Sigmoid colon (tissue), 4 donors: ENCODE results near the gene ADCY7.

Experiments used
- EP300 ChIP-seq, 4 donors: sonication (generic); formaldehyde crosslinking; IDR thresholded peaks; one replicate each; pipeline ENCODE4 v1.6.1; 2017; ENCODE audit warnings: antibody characterized with exemption in 4 of 4
- POLR2A ChIP-seq, 2 donors: fragments of 450-650 bp; IDR thresholded peaks; one replicate each; pipeline ENCODE4 v1.6.1; 2016; ENCODE audit warnings: antibody characterized with exemption in 2 of 2, mild to moderate bottlenecking in 2 of 2, moderate library complexity in 2 of 2
- POLR2AphosphoS5 ChIP-seq, 4 donors: sonication (generic); formaldehyde crosslinking; IDR thresholded peaks; one replicate each; pipeline ENCODE4 v1.6.1; 2017; ENCODE audit warnings: antibody characterized with exemption in 4 of 4
- TF ChIP-seq, protein P1 (sequence below), 4 experiments: fragments of 450-650 bp in 3 of 4; fragments of 200-600 bp in 1 of 4; IDR thresholded peaks; one replicate each; pipeline ENCODE4 v1.5.1; 2016 to 2019; ENCODE audit warnings: antibody characterized with exemption in 4 of 4, mild to moderate bottlenecking in 3 of 4, moderate library complexity in 2 of 4

DNA sequence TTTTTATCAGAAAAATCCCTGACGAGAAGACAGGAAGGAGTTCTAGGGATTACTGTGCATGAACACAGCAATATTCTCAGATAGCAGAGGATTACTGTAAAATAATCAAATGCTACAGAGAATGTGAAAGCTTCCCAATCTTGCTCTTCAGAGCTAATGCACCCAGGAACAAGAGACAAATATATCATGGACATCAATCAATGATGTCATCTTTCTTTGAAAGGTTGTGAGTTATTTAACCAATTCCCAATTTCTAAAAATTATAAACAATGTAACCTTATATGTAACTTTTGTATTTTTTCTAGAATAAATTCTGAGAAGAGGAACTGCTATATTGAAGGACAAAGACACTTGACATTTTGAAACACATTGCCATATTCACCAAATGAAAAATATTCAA is 56.0 kb downstream of the ADCY7 start:
- TF ChIP-seq POLR2A (IDR thresholded peaks at IDR 0.05) (no peak), POLR2AphosphoS5 (IDR thresholded peaks at IDR 0.05) (no peak), EP300 (IDR thresholded peaks at IDR 0.05) (no peak)
- TF ChIP-seq, protein P1, sequence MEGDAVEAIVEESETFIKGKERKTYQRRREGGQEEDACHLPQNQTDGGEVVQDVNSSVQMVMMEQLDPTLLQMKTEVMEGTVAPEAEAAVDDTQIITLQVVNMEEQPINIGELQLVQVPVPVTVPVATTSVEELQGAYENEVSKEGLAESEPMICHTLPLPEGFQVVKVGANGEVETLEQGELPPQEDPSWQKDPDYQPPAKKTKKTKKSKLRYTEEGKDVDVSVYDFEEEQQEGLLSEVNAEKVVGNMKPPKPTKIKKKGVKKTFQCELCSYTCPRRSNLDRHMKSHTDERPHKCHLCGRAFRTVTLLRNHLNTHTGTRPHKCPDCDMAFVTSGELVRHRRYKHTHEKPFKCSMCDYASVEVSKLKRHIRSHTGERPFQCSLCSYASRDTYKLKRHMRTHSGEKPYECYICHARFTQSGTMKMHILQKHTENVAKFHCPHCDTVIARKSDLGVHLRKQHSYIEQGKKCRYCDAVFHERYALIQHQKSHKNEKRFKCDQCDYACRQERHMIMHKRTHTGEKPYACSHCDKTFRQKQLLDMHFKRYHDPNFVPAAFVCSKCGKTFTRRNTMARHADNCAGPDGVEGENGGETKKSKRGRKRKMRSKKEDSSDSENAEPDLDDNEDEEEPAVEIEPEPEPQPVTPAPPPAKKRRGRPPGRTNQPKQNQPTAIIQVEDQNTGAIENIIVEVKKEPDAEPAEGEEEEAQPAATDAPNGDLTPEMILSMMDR (IDR thresholded peaks at IDR 0.05), result no peak
